Right cardiac atrium (tissue), 5 donors: Measurements from ENCODE around the gene CLDN25. TPM values are rescaled to one million over a fixed set of nuclear protein-coding genes. Genes with fewer than 3 reads are reported as not detected.
"Not testable (repeated sequence)": the region's sequence is repeated elsewhere in the genome, so short reads cannot be mapped to it uniquely, and the experiment has no call there.

ENCODE experiments used
- ATAC-seq, 2 donors: fragments of 200-7000 bp; cut with Tn5 transposase; one replicate each; pipeline versions ENCODE4 v1.8.0 to v1.9.1; 2020; ENCODE audit warnings: moderate library complexity in 2 of 2, mild to moderate bottlenecking in 1 of 2
- DNase-seq, 3 donors: peaks; one replicate each; pipeline ENCODE4 v3.0.0-alpha.2; 2020
- H3K27ac ChIP-seq: one replicate; pipeline ENCODE4 v1.5.1; 2013; ENCODE audit warnings: mild to moderate bottlenecking, low read length, control low read depth, moderate library complexity
- H3K27me3 ChIP-seq: one replicate; pipeline ENCODE4 v1.6.1; 2013; ENCODE audit not compliant: control insufficient read depth, insufficient read depth
- H3K4me1 ChIP-seq: one replicate; pipeline ENCODE4 v1.6.1; 2013; ENCODE audit warnings: low read length; ENCODE audit not compliant: control insufficient read depth, insufficient read depth
- H3K4me3 ChIP-seq: one replicate; pipeline ENCODE4 v1.5.1; 2013; ENCODE audit warnings: low read length, control low read depth
- H3K9me3 ChIP-seq: one replicate; pipeline ENCODE4 v1.6.1; 2013; ENCODE audit warnings: low read length; ENCODE audit not compliant: control insufficient read depth
- WGBS: extraction: QIAGEN DNeasy Blood & Tissue Kit; methylation state at CpG from one replicate; pipeline ENCODE4 v1.1.7; 2013; 5-methylcytosine and 5-hydroxymethylcytosine counted together
- intact Hi-C, 4 donors: fragments of 100-400 bp; cut with DNase I; formaldehyde crosslinking; loops; one replicate each; pipeline versions ENCODE4 v1.11.0 to v1.14.0; 2022 to 2023
- polyA plus RNA-seq: library from polyadenylated mRNA; stranded (reverse); fragments of 200-250 nt; gene quantifications from one replicate; pipeline ENCODE4 v1.2.3, GENCODE V29; 2013
- total RNA-seq, 4 donors: library from RNA; stranded (reverse); fragmentation: NEBNext Ultra II Directional; extraction: Animal tissue kit (Norgen Biotek cat#: 25700); gene quantifications; one replicate each; pipeline ENCODE4 v1.2.1, GENCODE V29; 2021
- donor health status: healthy with polysubstance abuse.
- donor health status: DM: no; HTN: yes; CAD: no.
- donor health status: DM: no; HTN: no; CAD: no.
- donor health status: DM: no; HTN: yes; CAD: no; lungs with severe emphysema.
- donor health status: DM: yes; HTN: yes; CAD: no.

The CLDN25 gene
- total and polyA plus RNA-seq, 5 donors: not detected

DNA sequence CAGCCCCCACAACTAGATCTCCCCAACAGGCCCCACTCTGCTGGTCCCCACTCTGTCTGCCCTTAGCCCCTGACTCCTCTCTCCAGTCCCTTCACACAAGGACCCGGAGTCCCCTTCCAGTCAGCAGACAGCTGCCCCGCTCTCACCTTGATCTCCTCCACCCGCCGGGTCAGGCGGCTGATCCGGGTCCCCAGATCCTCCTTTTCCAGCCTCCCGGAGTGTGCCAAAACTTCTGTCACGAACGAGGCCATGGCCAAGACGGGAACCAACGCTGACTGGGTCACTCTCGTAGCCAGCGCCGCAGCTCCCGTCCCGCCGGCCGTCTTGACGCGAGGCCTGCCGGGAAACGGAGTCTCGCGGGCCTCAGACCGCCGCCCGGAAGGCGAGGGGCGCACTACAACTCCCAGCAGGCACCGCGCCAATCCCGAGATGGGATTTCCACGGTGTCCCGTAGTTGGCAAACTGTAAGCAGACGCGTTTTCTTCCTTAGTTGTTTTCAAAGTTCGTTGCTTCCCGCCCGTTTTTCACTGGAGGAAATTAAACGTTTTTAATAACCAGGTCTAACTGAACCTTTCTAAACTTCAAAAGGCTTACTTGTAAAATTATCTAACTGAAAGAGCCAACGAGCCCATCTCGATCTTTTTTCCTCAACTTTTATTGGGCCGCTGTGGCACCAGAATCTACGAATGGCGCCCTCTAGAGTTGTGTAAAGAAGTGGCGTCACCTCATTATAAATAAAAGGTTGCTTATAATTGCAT is 6.0 kb upstream of the CLDN25 start, which contains the start of gene ZW10:
TSS of gene ZW10 (minus strand) at position 277 of the 758 bp plus-strand sequence. CDS start at position 251, 26 bp downstream.
- ATAC-seq (peak; percentile 99), DNase-seq (peak; percentile 98 to 99 (median 99))
- WGBS: under 1% methylated on average over 46 of the region's 46 CpGs
- peak within 1 kb of the TSS; percentile 46 for H3K27ac ChIP-seq
- H3K4me1 ChIP-seq: peaks cover 2% of the 10 kb centered on the region
- H3K4me3 ChIP-seq: peak within 1 kb of the TSS; percentile 65
- H3K9me3 ChIP-seq: no peaks in the 10 kb centered on the region
- no peaks in the 10 kb centered on the region for H3K27me3 ChIP-seq
- intact Hi-C loops: no loop called here

DNA sequence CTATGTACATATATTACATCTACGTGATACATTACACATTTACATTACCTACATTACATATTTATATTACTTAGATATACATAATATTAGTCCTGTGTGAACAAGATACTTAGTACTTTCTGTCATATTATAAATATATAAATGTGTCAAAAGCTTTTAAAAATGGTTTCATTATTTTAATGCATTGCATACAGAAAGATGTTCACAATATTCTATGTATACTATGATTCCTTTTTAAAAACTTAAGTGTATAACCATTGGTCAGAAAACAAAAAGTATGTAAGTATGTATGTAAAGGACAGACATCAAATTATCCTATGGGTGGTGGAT is 5.5 kb upstream of the CLDN25 start:
- 0% methylated on average over 1 of the region's 1 CpG for WGBS
- H3K4me1 ChIP-seq: peaks cover 2% of the 10 kb centered on the region
- H3K4me3 ChIP-seq: peak overlapping the region; percentile 65
- intact Hi-C loops: no loop called here
- no peak overlapping the region for H3K27ac ChIP-seq
- H3K9me3 ChIP-seq: no peaks in the 10 kb centered on the region
- H3K27me3 ChIP-seq: no peaks in the 10 kb centered on the region
- DNase-seq (no peak), ATAC-seq (no peak)

DNA sequence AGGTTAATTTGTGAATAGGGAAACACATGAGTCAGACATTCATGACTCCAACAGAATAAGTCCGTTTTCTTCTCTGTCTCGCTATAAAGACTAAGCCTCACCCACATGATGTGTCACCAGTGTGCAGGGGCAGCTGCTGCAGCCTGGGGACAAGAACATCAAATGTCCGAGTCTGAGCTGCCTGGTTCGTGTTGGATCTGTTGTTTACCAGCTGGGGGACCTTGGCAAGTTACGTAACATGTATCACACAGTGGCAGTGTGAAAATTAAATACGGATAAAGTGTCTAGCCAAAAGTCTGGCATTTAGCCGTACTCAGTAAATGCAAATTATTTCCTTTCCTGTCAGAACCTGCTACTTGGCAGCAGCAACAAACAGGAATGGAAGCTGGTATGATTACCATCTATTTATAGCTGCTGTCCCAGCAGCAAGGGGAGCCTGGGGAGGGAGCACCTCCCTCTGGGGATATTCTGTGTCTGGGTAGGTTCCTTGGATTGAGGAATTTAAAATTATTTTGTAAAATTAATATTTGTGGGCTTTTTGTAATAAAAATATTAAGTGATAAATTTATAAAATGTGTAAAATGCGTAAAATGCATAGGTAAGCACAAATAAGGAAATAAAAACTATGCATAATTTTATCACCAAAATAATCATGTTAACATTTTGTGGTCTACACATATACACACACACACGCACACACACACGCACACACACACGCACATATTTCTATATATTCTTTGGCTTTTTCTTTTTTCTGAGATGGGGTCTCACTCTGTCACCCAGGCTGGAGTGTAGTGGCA is 1.3 kb upstream of the CLDN25 start:
- intact Hi-C loops: no loop called here
- DNase-seq (no peak), ATAC-seq (peak; percentile 32 to 51)
- no peaks in the 10 kb centered on the region for H3K4me1 ChIP-seq
- H3K4me3 ChIP-seq: no peak overlapping the region
- peak overlapping the region; percentile 88 for H3K27ac ChIP-seq
- WGBS: 34% methylated on average over 11 of the region's 11 CpGs
- H3K27me3 ChIP-seq: no peaks in the 10 kb centered on the region
- no peaks in the 10 kb centered on the region for H3K9me3 ChIP-seq

DNA sequence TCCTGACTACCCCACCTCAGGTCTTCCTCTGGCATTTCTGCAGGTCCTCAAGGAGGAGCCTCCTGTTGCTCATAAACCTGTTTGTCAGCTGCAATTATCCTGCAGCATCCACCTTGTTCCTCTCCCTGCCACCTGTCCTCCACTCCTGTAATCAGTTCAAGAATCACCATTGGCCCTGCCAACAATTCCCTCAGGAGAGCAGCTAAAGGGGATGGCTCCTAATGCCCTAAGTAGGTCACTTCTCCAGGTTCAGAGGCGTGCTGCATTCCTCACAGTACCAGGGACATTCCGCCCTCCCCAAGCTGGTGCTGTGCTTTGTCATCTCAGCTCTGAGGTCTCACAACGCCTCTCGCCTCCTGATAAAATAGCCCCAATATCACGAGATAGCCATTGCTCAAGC is 2.1 kb downstream of the CLDN25 start:
- Histone ChIP-seq H3K4me1 (no peaks in the 10 kb centered on the region), H3K27me3 (no peaks in the 10 kb centered on the region), H3K4me3 (no peak overlapping the region), H3K27ac (no peak overlapping the region), H3K9me3 (no peaks in the 10 kb centered on the region)
- 42% methylated on average over 5 of the region's 5 CpGs for WGBS
- DNase-seq (no peak), ATAC-seq (no peak)
- intact Hi-C loops: no loop called here

DNA sequence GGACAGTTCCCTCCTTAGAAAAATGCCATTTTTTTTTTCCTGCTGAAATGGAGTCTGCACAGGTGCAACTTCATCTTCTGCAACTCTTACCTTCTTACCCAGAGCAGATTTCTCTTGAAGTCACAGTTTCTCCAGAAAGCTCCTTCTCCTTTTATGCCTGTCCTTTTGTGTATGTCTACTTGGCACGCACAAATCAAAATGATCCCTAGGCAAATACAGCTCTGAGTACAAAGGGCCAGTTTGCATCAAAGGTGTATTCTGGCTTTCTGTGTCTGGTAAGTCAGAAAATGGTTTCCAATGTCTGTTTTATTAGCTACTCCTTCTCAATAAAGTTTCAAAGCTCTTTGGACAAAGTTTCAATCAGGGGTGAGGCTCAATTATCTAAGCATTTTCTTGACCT is 2.5 kb downstream of the CLDN25 start:
- no peaks in the 10 kb centered on the region for H3K27me3 ChIP-seq
- ATAC-seq (no peak), DNase-seq (no peak)
- no peaks in the 10 kb centered on the region for H3K4me1 ChIP-seq
- H3K4me3 ChIP-seq: no peak overlapping the region
- WGBS: 90% methylated on average over 1 of the region's 1 CpG
- intact Hi-C loops: no loop called here
- H3K27ac ChIP-seq: no peak overlapping the region
- H3K9me3 ChIP-seq: no peaks in the 10 kb centered on the region

GRCh38 chr11:113789016-113789415 is 9.4 kb downstream of the CLDN25 start:
- H3K4me1 ChIP-seq, H3K27ac ChIP-seq, H3K4me3 ChIP-seq, H3K9me3 ChIP-seq, intact Hi-C loops, H3K27me3 ChIP-seq, DNase-seq: not testable (repeated sequence)
- peak in 1 of 2 donors; percentile 16 for ATAC-seq
- 83% methylated on average over 22 of the region's 22 CpGs for WGBS

DNA sequence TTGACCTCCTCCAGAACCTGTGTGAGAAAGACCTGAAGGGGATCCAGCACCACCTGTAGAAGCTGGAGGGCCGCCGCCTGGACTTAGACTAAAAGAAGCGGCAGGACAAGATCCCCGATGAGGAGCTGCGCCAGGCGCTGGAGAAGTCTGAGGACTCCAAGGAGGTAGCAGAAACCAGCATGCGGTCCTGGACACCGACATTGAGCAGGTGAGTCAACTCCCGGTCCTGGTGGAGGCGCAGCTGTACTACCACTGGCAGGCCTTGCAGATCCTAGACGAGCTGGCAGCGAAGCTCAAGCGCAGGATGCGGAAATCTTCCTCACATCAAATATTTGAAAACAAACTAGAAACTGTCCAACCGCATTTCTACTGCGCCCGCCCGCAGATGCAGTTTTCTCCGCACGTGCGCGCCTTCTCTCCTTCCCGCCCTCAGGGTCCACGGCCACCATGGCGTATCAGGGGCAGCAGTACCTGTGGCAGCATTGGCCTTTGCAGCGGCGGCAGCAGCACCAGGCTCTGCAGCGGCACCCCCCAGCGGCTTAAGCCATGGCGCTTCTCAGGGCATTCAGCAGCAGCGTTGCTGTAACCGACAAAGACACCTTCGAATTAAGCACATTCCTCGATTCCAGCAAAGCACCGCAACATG is 10.2 kb downstream of the CLDN25 start:
- 83% methylated on average over 35 of the region's 35 CpGs for WGBS
- no peak overlapping the region for H3K27ac ChIP-seq
- DNase-seq (peak in 1 of 3 donors; percentile 49), ATAC-seq (peak; percentile 22 to 26)
- H3K4me1 ChIP-seq: no peaks in the 10 kb centered on the region
- H3K9me3 ChIP-seq: no peaks in the 10 kb centered on the region
- H3K27me3 ChIP-seq: no peaks in the 10 kb centered on the region
- intact Hi-C loops: no loop called here
- H3K4me3 ChIP-seq: no peak overlapping the region

- H3K4me1 ChIP-seq: no peaks in the 10 kb centered on the region
- DNase-seq (no peak), ATAC-seq (peak; percentile 88 to 91)
- H3K27ac ChIP-seq: no peak overlapping the region
- intact Hi-C loops: no loop called here
- no peaks in the 10 kb centered on the region for H3K27me3 ChIP-seq
- WGBS: 58% methylated on average over 3 of the region's 3 CpGs
- H3K9me3 ChIP-seq: no peaks in the 10 kb centered on the region
- H3K4me3 ChIP-seq: no peak overlapping the region
Measured at GRCh38 chr11:113796663-113797259, 17.2 kb downstream of the CLDN25 start.

DNA sequence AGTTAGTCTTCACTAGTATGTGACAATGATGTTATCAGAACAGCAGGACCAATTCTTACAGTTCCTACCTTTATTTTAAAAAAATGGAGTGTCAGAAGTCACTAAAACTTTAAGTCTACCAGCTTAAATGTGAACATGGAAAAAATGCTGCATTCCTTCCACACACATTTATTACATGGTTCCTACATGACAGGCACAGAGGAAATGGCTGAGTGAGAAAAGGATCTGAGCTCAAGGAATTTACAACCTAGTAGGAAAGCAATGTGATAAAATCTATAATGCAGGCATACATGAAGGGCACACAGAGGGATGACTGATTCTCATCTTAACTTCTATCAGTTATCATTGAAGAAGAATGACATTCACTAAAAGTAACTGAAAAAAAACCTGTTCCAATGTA is 23.0 kb downstream of the CLDN25 start:
- intact Hi-C loops: no loop called here
- ATAC-seq (no peak), DNase-seq (no peak)
- Histone ChIP-seq H3K4me3 (no peak overlapping the region), H3K27me3 (no peaks in the 10 kb centered on the region), H3K9me3 (no peaks in the 10 kb centered on the region), H3K4me1 (no peaks in the 10 kb centered on the region), H3K27ac (no peak overlapping the region)

DNA sequence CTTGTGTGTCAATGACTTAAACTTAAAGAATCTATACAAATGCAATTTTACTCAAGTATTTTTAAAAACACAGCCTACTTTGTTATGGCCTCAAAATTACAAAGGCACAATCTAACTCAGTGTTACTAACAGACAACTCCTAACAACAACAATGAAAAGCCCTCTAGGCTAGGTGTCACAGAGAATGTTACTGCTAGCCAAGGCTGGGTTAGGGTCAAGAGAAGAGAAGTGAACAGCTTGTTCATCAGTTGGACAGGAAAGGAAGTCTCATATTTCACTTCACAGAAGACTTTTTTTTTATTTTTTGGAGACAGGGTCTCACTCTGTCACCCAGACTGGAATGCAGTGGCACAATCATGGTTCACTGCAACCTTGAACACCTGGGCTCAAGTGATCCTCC is 26.0 kb downstream of the CLDN25 start:
- intact Hi-C loops: no loop called here
- Histone ChIP-seq H3K9me3 (no peaks in the 10 kb centered on the region), H3K4me3 (no peak overlapping the region), H3K4me1 (no peaks in the 10 kb centered on the region), H3K27ac (no peak overlapping the region), H3K27me3 (no peaks in the 10 kb centered on the region)
- DNase-seq (no peak), ATAC-seq (peak in 1 of 2 donors; percentile 73)

DNA sequence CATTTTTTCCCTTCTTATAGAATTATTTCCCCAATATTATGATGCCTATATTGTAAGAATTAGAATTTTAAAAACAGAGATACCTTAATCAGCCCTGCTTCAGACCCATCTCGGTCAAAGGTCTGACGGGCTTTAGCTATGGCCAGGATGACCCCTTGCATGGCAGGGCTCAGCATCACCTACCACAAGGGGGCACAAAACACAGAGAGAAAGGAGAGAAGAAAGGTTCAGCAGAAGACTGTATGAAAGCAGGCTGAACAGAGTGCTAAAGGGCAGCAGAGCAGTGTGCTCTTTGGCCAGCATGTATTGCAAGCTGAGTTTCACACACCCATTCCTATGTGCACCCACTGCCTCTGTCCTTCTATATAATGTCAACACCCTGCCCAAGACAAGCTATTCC is 26.8 kb downstream of the CLDN25 start:
- DNase-seq: no peak
- 93% methylated on average over 2 of the region's 2 CpGs for WGBS
- intact Hi-C loops: no loop called here

More for the DNA sequence above, 26.8 kb downstream of the CLDN25 start:
- no peaks in the 10 kb centered on the region for H3K4me1 ChIP-seq
- no peaks in the 10 kb centered on the region for H3K27me3 ChIP-seq
- H3K4me3 ChIP-seq: no peak overlapping the region
- peak; percentile 39 to 60 for ATAC-seq
- H3K9me3 ChIP-seq: no peaks in the 10 kb centered on the region
- H3K27ac ChIP-seq: no peak overlapping the region
